Gastroesophageal sphincter (tissue), 3 donors: ENCODE results near the gene SPCS1.

Source experiments
- CTCF ChIP-seq, 4 experiments: fragments of 200-600 bp in 2 of 4; fragments of 450-650 bp in 2 of 4; sonication (generic) in 1 of 4; IDR thresholded peaks; one replicate each; pipeline ENCODE4 v1.5.1; 2017 to 2019; ENCODE audit warnings: antibody characterized with exemption in 4 of 4, mild to moderate bottlenecking in 2 of 4, moderate library complexity in 2 of 4
- POLR2AphosphoS5 ChIP-seq: sonication (generic); formaldehyde crosslinking; IDR thresholded peaks from one replicate; pipeline ENCODE4 v1.6.1; 2017; ENCODE audit warnings: antibody characterized with exemption

- TF ChIP-seq CTCF (IDR thresholded peaks at IDR 0.05), result no peak
- TF ChIP-seq POLR2AphosphoS5, result no peak
Measured at GRCh38 chr3:52679811-52680210, 26.1 kb upstream of the SPCS1 start.
